CD14-positive monocyte (primary cell): ENCODE results near the gene RPS19. TPM values are rescaled to one million over a fixed set of nuclear protein-coding genes. Genes with fewer than 3 reads are reported as not detected.

Source experiments
- DNase-seq, 3 donors: peaks; one replicate each; pipeline ENCODE4 v3.0.0-alpha.2; 2011 to 2022
- H2AFZ ChIP-seq: 2 replicates; pipeline ENCODE4 v1.6.0; 2012; ENCODE audit warnings: mild to moderate bottlenecking, low read depth, low read length, inconsistent platforms; ENCODE audit not compliant: insufficient read depth, poor library complexity, severe bottlenecking
- H3K27ac ChIP-seq, 2 donors: 1 replicate in 1 of 2; 2 replicates in 1 of 2; pipeline ENCODE4 v1.5.1; 2012 to 2013; ENCODE audit warnings: low read length in 2 of 2, control low read depth in 1 of 2, inconsistent platforms in 1 of 2, low read depth in 1 of 2, mild to moderate bottlenecking in 1 of 2
- H3K27me3 ChIP-seq, 2 donors: one replicate each; pipeline versions ENCODE4 v1.6.0 to v1.6.1; 2011 to 2013; ENCODE audit warnings: low read length in 2 of 2; ENCODE audit not compliant: control insufficient read depth in 2 of 2, insufficient read depth in 2 of 2
- H3K36me3 ChIP-seq, 2 donors: replicated peaks in 1 of 2; 1 replicate in 1 of 2; 2 replicates in 1 of 2; pipeline versions ENCODE4 v1.5.1 to v1.6.1; 2012 to 2013; ENCODE audit warnings: low read length in 2 of 2, control low read depth in 1 of 2, inconsistent platforms in 1 of 2, mild to moderate bottlenecking in 1 of 2; ENCODE audit not compliant: insufficient read depth in 2 of 2, control insufficient read depth in 1 of 2
- H3K4me1 ChIP-seq, 2 donors: 1 replicate in 1 of 2; 2 replicates in 1 of 2; pipeline versions ENCODE4 v1.5.1 to v1.6.1; 2012 to 2013; ENCODE audit warnings: low read length in 2 of 2, control low read depth in 1 of 2, inconsistent platforms in 1 of 2, mild to moderate bottlenecking in 1 of 2, moderate library complexity in 1 of 2; ENCODE audit not compliant: insufficient read depth in 2 of 2, control insufficient read depth in 1 of 2
- H3K4me2 ChIP-seq: replicated peaks from 2 replicates; pipeline ENCODE3; 2012; ENCODE audit warnings: low read length, moderate library complexity, mild to moderate bottlenecking; ENCODE audit not compliant: poor library complexity, severe bottlenecking; ENCODE audit errors: extremely low read depth
- H3K4me3 ChIP-seq, 3 experiments: fragments of 200-600 bp in 1 of 3; sonication (generic) in 1 of 3; replicated peaks in 1 of 3; 1 replicate in 2 of 3; 2 replicates in 1 of 3; pipeline ENCODE4 v1.5.1; 2011 to 2013; ENCODE audit warnings: low read length in 3 of 3, mild to moderate bottlenecking in 3 of 3, control low read depth in 2 of 3, low read depth in 2 of 3, inconsistent platforms in 1 of 3, moderate library complexity in 1 of 3
- H3K79me2 ChIP-seq: 2 replicates; pipeline ENCODE4 v1.6.0; 2012; ENCODE audit warnings: mild to moderate bottlenecking, control low read depth, inconsistent platforms, low read length, moderate library complexity; ENCODE audit not compliant: insufficient read depth
- H3K9ac ChIP-seq: 2 replicates; pipeline ENCODE4 v1.6.0; 2017; ENCODE audit warnings: low read length, mild to moderate bottlenecking; ENCODE audit not compliant: insufficient read depth, poor library complexity, severe bottlenecking
- H3K9me3 ChIP-seq, 2 donors: replicated peaks in 1 of 2; 1 replicate in 1 of 2; 2 replicates in 1 of 2; pipeline versions ENCODE4 v1.5.1 to v1.6.1; 2012 to 2013; ENCODE audit warnings: low read length in 2 of 2, control low read depth in 1 of 2; ENCODE audit not compliant: control insufficient read depth in 1 of 2, insufficient read depth in 1 of 2
- H4K20me1 ChIP-seq: 2 replicates; pipeline ENCODE4 v1.6.0; 2012; ENCODE audit warnings: mild to moderate bottlenecking, low read length, control low read depth, moderate library complexity; ENCODE audit not compliant: insufficient read depth
- H3K27ac Mint-ChIP-seq, 7 donors: one replicate each; pipeline ENCODE4 v1.8.0; 2020; ENCODE audit warnings: mild to moderate bottlenecking in 7 of 7, mixed read lengths in 7 of 7, moderate library complexity in 6 of 7, inconsistent platforms in 2 of 7
- H3K27me3 Mint-ChIP-seq, 3 donors: one replicate each; pipeline ENCODE4 v1.8.0; 2021 to 2022; ENCODE audit warnings: low read depth in 3 of 3, mild to moderate bottlenecking in 3 of 3, mixed read lengths in 3 of 3, moderate library complexity in 3 of 3, inconsistent platforms in 1 of 3
- H3K36me3 Mint-ChIP-seq, 2 donors: one replicate each; pipeline ENCODE4 v1.8.0; 2020; ENCODE audit warnings: mixed read lengths in 2 of 2, inconsistent platforms in 1 of 2, mild to moderate bottlenecking in 1 of 2
- H3K4me1 Mint-ChIP-seq: one replicate; pipeline ENCODE4 v1.8.0; 2020; ENCODE audit warnings: mild to moderate bottlenecking, mixed read lengths
- H3K4me3 Mint-ChIP-seq, 2 donors: one replicate each; pipeline ENCODE4 v1.8.0; 2020; ENCODE audit warnings: mild to moderate bottlenecking in 2 of 2, mixed read lengths in 2 of 2, moderate library complexity in 1 of 2
- H3K9me3 Mint-ChIP-seq, 7 donors: one replicate each; pipeline ENCODE4 v1.8.0; 2020 to 2022; ENCODE audit warnings: mixed read lengths in 7 of 7, mild to moderate bottlenecking in 6 of 7, moderate library complexity in 6 of 7, inconsistent platforms in 2 of 7
- CTCF ChIP-seq: fragments of 200-600 bp; IDR thresholded peaks from one replicate; pipeline ENCODE4 v1.8.0; 2022; ENCODE audit warnings: antibody characterized with exemption, mild to moderate bottlenecking
- WGBS: methylation state at CpG from one replicate; pipeline ENCODE4 v1.1.5; 2013; ENCODE audit warnings: missing lambda C conversion rate; ENCODE audit not compliant: insufficient coverage; 5-methylcytosine and 5-hydroxymethylcytosine counted together
- intact Hi-C, 2 donors: fragments of 100-400 bp; cut with micrococcal nuclease; formaldehyde crosslinking; loops; one replicate each; pipeline versions ENCODE4 v1.15.0 to v1.15.1; 2023
- polyA plus RNA-seq, 3 donors: library from polyadenylated mRNA; depleted of rRNA in 1 of 3; unstranded in 2 of 3; stranded (reverse) in 1 of 3; fragments of 300-500 nt in 2 of 3; fragments of >200 nt in 1 of 3; fragmentation: Illumina TruSeq in 2 of 3; gene quantifications; 1 replicate in 2 of 3; 2 replicates in 1 of 3; pipeline ENCODE4 v1.2.3, GENCODE V29; 2012 to 2021

Gene RPS19
- polyA plus RNA-seq, 3 donors = 1,234 to 2,117 (median 1,424) TPM

- H3K4me3 Mint-ChIP-seq = no peak overlapping the region
These were observed 8.9 kb downstream of the RPS19 start for GRCh38 chr19:41868989-41869300.

GRCh38 chr19:41869374-41869955 lies 9.4 kb downstream of the RPS19 start:
- H3K27me3 Mint-ChIP-seq = peaks cover 0 to 4% (median 0%) of the 10 kb centered on the region in 3 donors
- Histone ChIP-seq H3K4me3 (no peak overlapping the region), H3K27me3 (no peaks in the 10 kb centered on the region), H3K4me2 (no peak overlapping the region), H3K79me2 (peaks cover 43% of the 10 kb centered on the region), H4K20me1 (peaks cover 73% of the 10 kb centered on the region), H3K36me3 (peaks cover 40 to 64% of the 10 kb centered on the region in 2 donors), H2AFZ (no peak overlapping the region), H3K9ac (no peak overlapping the region), H3K4me1 (peaks cover 53 to 57% of the 10 kb centered on the region in 2 donors), H3K27ac (peak overlapping the region; percentile 9 to 47), H3K9me3 (no peaks in the 10 kb centered on the region)
- peaks cover 39 to 67% of the 10 kb centered on the region in 2 donors for H3K36me3 Mint-ChIP-seq
- 93% methylated on average over 10 of the region's 13 CpGs for WGBS
- peaks cover 67% of the 10 kb centered on the region for H3K4me1 Mint-ChIP-seq
- peak overlapping the region in 5 of 7 donors; percentile 15 to 76 (median 54) for H3K27ac Mint-ChIP-seq
- DNase-seq = no peak
- intact Hi-C loops = no loop called here
- H3K9me3 Mint-ChIP-seq = peaks cover 0 to 2% (median 0%) of the 10 kb centered on the region in 7 donors
- H3K4me3 Mint-ChIP-seq = no peak overlapping the region
- no peak for TF ChIP-seq CTCF

More at GRCh38 chr19:41868989-41869300, 8.9 kb downstream of the RPS19 start:
- Histone ChIP-seq H3K9ac (no peak overlapping the region), H3K4me3 (no peak overlapping the region), H3K79me2 (peaks cover 48% of the 10 kb centered on the region), H3K9me3 (no peaks in the 10 kb centered on the region), H3K4me2 (no peak overlapping the region), H3K36me3 (peaks cover 45 to 69% of the 10 kb centered on the region in 2 donors), H3K27me3 (no peaks in the 10 kb centered on the region), H2AFZ (no peak overlapping the region), H3K27ac (peak overlapping the region; percentile 5 to 47), H4K20me1 (peaks cover 78% of the 10 kb centered on the region), H3K4me1 (peaks cover 48 to 52% of the 10 kb centered on the region in 2 donors)
- peak overlapping the region in 2 of 7 donors; percentile 37 to 50 for H3K27ac Mint-ChIP-seq
- intact Hi-C loops = no loop called here
- H3K36me3 Mint-ChIP-seq = peaks cover 45 to 72% of the 10 kb centered on the region in 2 donors
- H3K4me1 Mint-ChIP-seq = peaks cover 65% of the 10 kb centered on the region
- H3K27me3 Mint-ChIP-seq = peaks cover 0 to 4% (median 0%) of the 10 kb centered on the region in 3 donors
- H3K9me3 Mint-ChIP-seq = peaks cover 0 to 2% (median 0%) of the 10 kb centered on the region in 7 donors
- TF ChIP-seq CTCF = no peak
- no peak for DNase-seq
- WGBS = 95% methylated on average over 11 of the region's 12 CpGs
